Body of pancreas (tissue), 4 donors: Measurements from ENCODE around the gene CADPS.

ENCODE experiments used
- POLR2A ChIP-seq, 3 donors: fragments of 450-650 bp; IDR thresholded peaks; one replicate each; pipeline ENCODE4 v1.6.1; 2016; ENCODE audit warnings: antibody characterized with exemption in 3 of 3, mild to moderate bottlenecking in 2 of 3
- TF ChIP-seq, protein P1 (sequence below), 7 experiments: fragments of 450-650 bp in 4 of 7; fragments of 200-600 bp in 3 of 7; sonication (generic) in 3 of 7; IDR thresholded peaks; one replicate each; pipeline ENCODE4 v1.5.1; 2016 to 2019; ENCODE audit warnings: antibody characterized with exemption in 7 of 7

DNA sequence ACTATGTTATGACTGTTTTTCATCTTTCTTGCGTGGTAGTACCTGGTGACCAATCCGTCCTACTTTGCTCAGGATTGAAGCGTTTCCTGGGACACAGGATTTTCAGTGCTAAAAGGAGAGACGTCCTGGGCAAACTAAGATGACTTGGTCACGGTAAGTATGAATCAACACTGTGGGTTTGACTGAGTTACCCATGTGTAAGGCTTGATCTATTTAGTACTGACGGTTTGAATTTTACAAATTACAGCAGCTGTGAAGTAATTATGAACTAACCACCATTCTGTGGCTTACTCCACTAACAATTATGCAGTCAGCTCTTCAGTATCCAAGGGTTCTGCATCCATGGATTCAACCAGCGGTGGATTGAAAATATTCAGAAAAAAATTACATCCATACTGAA is 328.9 kb downstream of the CADPS start:
- TF ChIP-seq, protein P1, sequence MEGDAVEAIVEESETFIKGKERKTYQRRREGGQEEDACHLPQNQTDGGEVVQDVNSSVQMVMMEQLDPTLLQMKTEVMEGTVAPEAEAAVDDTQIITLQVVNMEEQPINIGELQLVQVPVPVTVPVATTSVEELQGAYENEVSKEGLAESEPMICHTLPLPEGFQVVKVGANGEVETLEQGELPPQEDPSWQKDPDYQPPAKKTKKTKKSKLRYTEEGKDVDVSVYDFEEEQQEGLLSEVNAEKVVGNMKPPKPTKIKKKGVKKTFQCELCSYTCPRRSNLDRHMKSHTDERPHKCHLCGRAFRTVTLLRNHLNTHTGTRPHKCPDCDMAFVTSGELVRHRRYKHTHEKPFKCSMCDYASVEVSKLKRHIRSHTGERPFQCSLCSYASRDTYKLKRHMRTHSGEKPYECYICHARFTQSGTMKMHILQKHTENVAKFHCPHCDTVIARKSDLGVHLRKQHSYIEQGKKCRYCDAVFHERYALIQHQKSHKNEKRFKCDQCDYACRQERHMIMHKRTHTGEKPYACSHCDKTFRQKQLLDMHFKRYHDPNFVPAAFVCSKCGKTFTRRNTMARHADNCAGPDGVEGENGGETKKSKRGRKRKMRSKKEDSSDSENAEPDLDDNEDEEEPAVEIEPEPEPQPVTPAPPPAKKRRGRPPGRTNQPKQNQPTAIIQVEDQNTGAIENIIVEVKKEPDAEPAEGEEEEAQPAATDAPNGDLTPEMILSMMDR (IDR thresholded peaks at IDR 0.05): no peak
- TF ChIP-seq POLR2A (IDR thresholded peaks at IDR 0.05): no peak
